PC-9 (cell line): ENCODE measurements around the gene KIF26A.

Experiments used
- CTCF ChIP-seq: fragments of 200-600 bp; sonication (generic); conservative IDR thresholded peaks from 2 replicates; pipeline ENCODE4 v1.6.1; 2017; ENCODE audit warnings: mixed run types, antibody characterized with exemption, mild to moderate bottlenecking, moderate library complexity
- EZH2 ChIP-seq: fragments of 200-600 bp; sonication (generic); IDR thresholded peaks from 2 replicates; pipeline ENCODE4 v1.8.0; 2017; ENCODE audit warnings: antibody characterized with exemption, low read depth

GRCh38 chr14:104179564-104180129 is 41.3 kb downstream of the KIF26A start:
- TF ChIP-seq EZH2 = no peak
- no peak for TF ChIP-seq CTCF
